HepG2 (cell line): ENCODE data around the gene SLC1A2.

ENCODE experiments used
- AKAP8 ChIP-seq: sonication (generic); formaldehyde crosslinking; IDR thresholded peaks from 2 replicates; pipeline ENCODE4 v1.5.1; 2020; ENCODE audit warnings: mild to moderate bottlenecking, missing genetic modification reagents
- CTCF ChIP-seq: sonication (generic); formaldehyde crosslinking; IDR thresholded peaks from 2 replicates; pipeline ENCODE4 v1.5.0; 2020; ENCODE audit warnings: mild to moderate bottlenecking, missing genetic modification reagents, moderate library complexity
- HMG20A ChIP-seq: IDR thresholded peaks from 2 replicates; pipeline ENCODE4 v1.6.1; 2016; ENCODE audit warnings: borderline replicate concordance
- MYNN ChIP-seq: sonication (generic); formaldehyde crosslinking; IDR thresholded peaks from 2 replicates; pipeline ENCODE4 v1.4.0; 2020; ENCODE audit warnings: mild to moderate bottlenecking, low read depth, missing genetic modification reagents
- ZNF768 ChIP-seq: sonication (generic); formaldehyde crosslinking; IDR thresholded peaks from 2 replicates; pipeline ENCODE4 v1.4.0; 2020; ENCODE audit warnings: missing genetic modification reagents
- ZSCAN20 ChIP-seq: sonication (generic); formaldehyde crosslinking; IDR thresholded peaks from 2 replicates; pipeline ENCODE4 v1.4.0; 2020; ENCODE audit warnings: missing genetic modification reagents, mild to moderate bottlenecking, borderline replicate concordance

- TF ChIP-seq MYNN (CRISPR knock-in tag): no peak
- TF ChIP-seq ZSCAN20: no peak
- no peak for TF ChIP-seq CTCF (CRISPR knock-in tag)
- no peak for TF ChIP-seq ZNF768 (CRISPR knock-in tag)
- no peak for TF ChIP-seq HMG20A (CRISPR knock-in tag)
- TF ChIP-seq AKAP8 (CRISPR knock-in tag): no peak
These were observed 4.6 kb downstream of the SLC1A2 start for GRCh38 chr11:35414776-35415175.
